ENCODE data around the gene LAG3. TPM values are rescaled to one million over a fixed set of nuclear protein-coding genes. Genes with fewer than 3 reads are reported as not detected.
"Not testable (repeated sequence)": the region's sequence is repeated elsewhere in the genome, so short reads cannot be mapped to it uniquely, and the experiment has no call there.

Gene LAG3
- 0.31 and 0.58 TPM in 2 replicates for total RNA-seq (2014; rRNA removed; shearing (Covaris generic))

DNA sequence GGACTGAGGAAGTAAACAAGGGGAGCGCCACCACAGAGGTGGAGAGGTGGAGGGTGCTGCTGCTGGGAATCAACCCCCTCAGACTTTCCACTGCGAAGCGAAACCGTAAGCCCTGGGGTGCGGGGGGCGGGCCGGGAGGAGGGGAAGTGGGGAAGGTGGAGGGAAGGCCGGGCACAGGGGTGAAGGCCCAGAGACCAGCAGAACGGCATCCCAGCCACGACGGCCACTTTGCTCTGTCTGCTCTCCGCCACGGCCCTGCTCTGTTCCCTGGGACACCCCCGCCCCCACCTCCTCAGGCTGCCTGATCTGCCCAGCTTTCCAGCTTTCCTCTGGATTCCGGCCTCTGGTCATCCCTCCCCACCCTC is at the start of gene LAG3:
Gene LAG3, plus strand, starts transcription at position 190 of the 365 bp plus-strand sequence. CDS start 333 bp downstream, outside the sequence.
- DNase-seq (ENCODE audit: low spot score), result no peak
- in situ Hi-C loops (cut with HindIII; ENCODE audit: low sequenced_read_pairs), result no loop called here

DNA sequence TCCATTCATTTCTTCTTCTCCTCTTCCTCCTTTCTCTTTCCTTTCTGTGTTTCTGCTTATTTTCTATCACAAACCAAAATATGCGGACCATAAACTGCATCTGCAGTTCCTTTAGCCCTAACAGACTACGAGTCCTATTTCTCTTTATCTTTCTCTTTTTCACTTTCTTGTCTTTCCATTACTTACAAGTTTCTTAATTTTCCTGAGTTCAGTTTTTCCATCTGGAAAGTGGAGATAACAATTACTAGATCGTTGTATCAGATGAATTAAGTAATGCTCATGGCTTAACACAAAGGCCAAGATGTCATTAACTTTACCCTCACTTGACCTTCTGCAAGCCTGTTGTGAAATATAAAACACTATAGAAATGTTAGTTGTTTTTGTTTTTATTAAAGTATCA is 49.5 kb upstream of the LAG3 start:
- no peak for DNase-seq (ENCODE audit: low spot score)
- in situ Hi-C loops (cut with HindIII; ENCODE audit: low sequenced_read_pairs), result no loop called here

DNA sequence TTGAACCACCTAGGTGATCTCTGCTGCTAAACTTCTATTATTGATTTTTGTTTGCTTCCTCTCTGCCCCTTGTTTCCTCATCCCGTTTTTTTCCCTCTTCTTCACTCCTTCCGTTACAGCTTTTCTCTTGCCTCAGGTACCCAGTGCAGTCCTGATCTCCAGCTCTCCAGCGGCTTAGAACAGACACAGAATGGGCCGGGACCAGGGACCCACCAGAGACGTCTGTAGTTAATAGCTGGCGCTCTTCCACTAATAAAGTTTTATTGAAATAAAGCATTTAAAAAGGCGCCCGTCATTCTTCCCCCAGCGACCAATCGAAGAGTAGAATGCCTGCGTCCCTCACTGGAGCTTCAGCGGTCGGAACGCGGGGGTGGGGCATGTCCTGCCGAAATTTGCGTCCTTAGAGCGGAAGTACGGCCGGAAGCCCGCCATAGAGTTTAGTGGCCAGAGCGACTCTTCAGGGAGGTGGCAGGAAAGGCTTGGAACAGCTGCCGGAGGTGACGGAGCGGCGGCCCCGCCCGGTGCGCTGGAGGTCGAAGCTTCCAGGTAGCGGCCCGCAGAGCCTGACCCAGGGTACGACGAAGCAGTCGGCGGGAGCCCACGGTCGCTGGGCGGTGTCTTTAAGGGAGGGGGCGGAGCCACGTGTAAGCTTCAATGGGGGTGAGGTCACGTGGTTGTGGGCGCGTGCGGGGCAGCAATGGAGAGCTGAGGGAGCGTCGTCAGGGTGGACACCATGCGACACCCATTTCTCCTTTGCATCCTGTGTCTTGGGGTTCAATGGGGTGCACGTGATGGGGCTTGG is 48.5 kb upstream of the LAG3 start, which contains the start of gene COPS7A:
Gene COPS7A, plus strand, starts transcription at position 440 of the 802 bp plus-strand sequence. CDS start 611 bp downstream, outside the sequence.
- peak; percentile 100 for DNase-seq (ENCODE audit: low spot score)
- in situ Hi-C loops (cut with HindIII; ENCODE audit: low sequenced_read_pairs), result no loop called here

DNA sequence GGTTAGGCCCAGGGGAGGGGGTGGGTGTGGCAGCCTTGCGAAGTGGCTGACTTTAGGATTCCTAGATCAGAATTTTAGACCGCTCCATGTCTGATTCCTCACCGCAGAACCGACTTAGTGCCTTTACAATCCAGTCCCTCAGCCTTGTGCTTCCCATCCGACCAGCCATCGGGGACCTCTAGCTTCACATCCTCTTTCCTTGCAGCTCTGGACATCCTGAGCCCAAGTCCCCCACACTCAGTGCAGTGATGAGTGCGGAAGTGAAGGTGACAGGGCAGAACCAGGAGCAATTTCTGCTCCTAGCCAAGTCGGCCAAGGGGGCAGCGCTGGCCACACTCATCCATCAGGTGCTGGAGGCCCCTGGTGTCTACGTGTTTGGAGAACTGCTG is 47.9 kb upstream of the LAG3 start:
- in situ Hi-C loops (cut with HindIII; ENCODE audit: low sequenced_read_pairs), result no loop called here

DNA sequence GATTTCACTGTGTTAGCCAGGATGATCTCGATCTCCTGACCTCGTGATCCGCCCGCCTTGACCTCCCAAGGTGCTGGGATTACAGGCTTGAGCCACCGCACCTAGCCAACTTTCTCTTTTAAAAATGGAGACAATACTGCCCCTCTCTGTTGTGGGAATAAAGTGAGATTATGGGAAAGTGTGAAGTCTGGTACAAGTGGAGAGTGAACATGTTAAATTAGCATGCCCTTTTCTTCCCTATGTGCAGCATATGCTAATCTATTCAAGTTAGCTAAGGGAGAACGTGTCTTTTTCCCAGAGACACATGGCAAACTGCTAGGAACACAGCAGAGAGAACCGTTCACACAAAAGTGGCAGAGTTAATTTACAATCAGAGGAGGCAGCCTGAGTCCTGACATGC is 47.0 kb upstream of the LAG3 start:
- DNase-seq (ENCODE audit: low spot score), result no peak
- in situ Hi-C loops (cut with HindIII; ENCODE audit: low sequenced_read_pairs), result no loop called here

More for the DNA sequence above, 47.9 kb upstream of the LAG3 start:
- no peak for DNase-seq (ENCODE audit: low spot score)

DNA sequence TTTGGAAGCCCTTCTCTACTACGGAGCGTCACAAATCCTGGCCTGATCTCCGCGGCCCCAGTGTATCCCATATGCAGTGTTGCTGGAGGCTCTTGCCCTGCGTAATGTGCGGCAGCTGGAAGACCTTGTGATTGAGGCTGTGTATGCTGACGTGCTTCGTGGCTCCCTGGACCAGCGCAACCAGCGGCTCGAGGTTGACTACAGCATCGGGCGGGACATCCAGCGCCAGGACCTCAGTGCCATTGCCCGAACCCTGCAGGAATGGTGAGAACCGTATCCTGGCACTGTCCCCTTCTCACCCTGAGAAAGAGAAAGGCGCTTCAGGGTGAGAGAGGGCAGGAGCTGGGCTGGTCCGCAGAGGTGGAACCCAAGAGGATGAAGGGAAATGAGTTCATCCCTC is 43.1 kb upstream of the LAG3 start:
- no peak for DNase-seq (ENCODE audit: low spot score)
- in situ Hi-C loops (cut with HindIII; ENCODE audit: low sequenced_read_pairs), result no loop called here

DNA sequence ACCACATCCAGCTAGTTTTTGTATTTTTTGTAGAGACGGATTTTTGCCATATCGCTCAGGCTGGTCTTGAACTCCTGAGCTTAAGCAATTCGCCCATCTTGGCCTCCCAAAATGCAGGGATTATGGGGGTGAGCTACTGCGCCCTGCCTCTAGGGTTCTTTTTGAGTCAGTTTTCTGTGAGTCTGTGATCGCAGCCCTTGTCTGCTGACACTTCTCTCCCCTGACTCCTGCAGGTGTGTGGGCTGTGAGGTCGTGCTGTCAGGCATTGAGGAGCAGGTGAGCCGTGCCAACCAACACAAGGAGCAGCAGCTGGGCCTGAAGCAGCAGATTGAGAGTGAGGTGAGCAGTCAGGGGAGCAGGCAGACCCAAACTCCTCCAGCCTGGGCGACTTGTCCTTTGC is 42.2 kb upstream of the LAG3 start:
- in situ Hi-C loops (cut with HindIII; ENCODE audit: low sequenced_read_pairs), result no loop called here
- DNase-seq (ENCODE audit: low spot score), result no peak

DNA sequence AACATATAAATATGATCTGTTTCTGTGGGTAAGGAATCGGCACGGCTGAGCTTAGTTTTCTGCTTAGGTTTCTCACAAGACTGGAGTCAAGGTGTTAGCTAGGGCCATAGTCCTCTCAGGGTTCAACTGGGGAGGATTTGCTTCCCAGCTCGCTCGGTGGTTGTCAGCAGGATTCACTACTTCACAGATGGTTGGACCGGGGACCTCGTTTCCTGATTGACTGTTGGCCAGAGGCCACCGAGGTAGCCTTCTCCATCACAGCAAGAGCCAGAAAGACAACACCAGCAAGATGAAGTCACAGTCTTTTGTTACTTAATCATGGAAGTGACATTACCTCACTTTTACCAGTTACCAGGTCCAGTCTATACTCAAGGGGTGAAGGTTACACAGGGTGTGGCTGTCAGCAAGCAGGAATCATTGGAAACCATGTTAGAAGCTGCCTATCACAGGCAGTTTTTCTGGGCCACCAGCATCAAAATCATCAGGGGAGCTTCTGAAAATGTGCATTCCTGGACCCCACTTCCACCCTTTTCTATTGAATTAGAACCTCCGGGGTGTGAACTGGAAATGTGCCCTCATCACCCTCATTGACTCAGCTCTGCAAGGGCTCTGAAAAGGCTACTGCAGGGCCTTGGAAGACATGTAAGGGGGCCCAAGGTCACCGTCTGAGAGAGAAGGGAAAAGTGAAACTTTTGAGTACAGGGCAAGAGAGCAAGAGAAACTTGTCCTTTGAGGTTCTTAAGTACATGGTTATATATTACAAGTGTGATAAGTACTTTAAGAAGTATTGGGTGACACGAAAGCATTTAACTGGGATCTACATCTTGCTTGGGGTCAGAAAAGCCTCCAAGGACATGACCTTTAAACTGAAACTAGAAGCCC is 37.6 kb upstream of the LAG3 start:
- DNase-seq (ENCODE audit: low spot score), result peak; percentile 87
- in situ Hi-C loops (cut with HindIII; ENCODE audit: low sequenced_read_pairs), result no loop called here

DNA sequence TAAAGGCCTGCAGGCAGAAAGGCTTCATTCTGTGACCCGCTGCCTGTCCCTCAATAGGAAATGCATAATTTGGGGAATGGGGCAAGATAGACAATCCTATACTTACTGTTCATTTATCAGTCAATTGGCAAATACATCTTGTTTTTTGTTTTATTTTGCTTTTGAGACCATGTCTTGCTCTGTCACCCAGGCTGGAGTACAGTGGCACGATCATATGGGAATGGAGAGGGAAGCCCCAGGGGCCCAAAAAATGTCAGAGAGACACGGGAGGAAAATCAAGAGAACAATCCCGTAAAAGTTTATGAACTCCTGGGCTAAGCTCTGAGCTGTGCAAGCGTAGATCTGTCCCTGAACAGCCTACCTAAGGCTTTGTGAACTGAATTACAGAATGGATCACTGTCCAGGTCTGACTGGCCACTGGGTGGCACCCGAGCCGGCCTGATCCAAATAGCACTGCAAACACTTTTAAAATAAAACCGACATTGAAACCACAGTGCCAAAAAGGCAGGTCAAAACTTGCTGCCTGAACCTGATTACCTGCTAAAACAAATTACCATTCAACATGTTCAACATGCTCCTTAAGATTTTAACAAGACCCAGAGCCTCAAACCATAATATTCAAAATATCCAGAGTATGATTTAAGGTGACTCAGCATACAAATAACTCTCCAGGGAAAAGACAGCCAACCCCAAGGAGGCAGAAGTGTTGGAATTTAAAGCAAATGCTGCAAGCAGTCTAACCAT is 36.7 kb upstream of the LAG3 start:
- peak; percentile 89 for DNase-seq (ENCODE audit: low spot score)
- in situ Hi-C loops (cut with HindIII; ENCODE audit: low sequenced_read_pairs), result no loop called here

DNA sequence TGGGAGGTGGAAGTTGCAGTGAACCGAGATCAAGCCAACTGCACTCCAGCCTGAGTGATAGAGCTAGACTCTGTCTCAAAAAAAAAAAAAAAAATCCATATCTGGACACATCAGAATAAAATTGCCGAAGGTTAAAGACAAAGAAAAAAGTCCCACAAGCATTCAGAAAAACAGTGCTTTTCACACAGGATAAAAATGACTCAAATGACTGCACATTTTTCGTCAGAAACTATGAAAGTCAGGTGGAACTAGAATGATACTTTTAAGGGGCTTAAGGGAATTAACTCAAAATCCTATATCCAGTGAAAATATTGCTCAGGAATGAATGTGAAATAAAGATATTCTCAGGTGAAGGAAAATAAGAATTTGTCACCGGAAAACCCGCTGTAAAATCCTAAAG is 35.6 kb upstream of the LAG3 start:
- DNase-seq (ENCODE audit: low spot score), result no peak
- in situ Hi-C loops (cut with HindIII; ENCODE audit: low sequenced_read_pairs), result no loop called here

DNA sequence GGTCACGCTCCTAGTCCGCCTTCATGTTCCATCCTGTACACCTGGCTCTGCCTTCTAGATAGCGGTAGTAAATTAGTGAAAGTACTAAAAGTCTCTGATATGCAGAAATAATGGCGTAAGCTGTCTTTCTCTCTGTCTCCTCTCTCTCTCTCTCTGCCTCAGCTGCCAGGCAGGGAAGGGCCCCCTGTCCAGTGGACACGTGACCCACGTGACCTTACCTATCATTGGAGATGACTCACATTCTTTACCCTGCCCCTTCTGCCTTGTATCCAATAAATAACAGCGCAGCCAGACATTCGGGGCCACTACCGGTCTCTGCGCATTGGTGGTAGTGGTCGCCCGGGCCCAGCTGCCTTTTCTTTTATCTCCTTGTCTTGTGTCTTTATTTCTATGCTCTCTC is 30.2 kb upstream of the LAG3 start:
- in situ Hi-C loops (cut with HindIII; ENCODE audit: low sequenced_read_pairs); DNase-seq (ENCODE audit: low spot score): not testable (repeated sequence)

DNA sequence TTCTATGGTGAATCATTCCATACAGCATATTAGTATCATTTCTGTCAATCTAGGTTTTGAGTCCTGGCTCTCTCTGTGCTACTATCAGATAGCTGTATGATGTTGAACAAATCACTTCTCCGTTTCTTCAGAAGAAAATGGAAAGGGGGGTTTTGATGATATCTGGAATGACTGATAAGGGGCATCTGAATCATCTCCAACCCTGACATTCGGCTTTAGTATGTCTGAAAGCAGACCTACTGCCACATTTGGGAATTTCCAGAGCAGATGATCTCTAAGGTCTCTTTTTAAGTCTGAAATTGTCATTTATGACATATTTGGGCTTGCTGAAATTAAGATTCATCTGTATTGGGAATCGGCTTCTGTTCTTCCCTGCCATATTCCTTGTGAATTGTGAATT is 29.5 kb upstream of the LAG3 start:
- DNase-seq (ENCODE audit: low spot score), result no peak
- in situ Hi-C loops (cut with HindIII; ENCODE audit: low sequenced_read_pairs), result no loop called here

DNA sequence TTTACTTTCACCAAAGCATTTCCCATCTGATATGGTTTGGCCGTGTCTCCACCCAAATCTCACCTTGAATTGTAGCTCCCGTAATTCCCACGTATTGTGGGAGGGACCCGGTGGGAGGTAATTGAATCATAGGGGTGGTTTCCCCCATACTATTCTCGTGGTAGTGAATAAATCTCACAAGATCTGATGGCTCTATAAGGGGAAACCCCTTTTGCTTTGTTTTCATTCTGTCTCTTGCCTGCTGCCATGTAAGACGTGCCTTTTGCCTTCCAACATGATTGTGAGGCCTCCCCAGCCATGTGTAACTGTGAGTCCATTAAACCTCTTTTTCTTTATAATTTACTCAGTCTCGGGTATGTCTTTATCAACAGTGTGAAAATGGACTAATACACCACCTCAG is 29.0 kb upstream of the LAG3 start:
- DNase-seq (ENCODE audit: low spot score); in situ Hi-C loops (cut with HindIII; ENCODE audit: low sequenced_read_pairs): not testable (repeated sequence)

DNA sequence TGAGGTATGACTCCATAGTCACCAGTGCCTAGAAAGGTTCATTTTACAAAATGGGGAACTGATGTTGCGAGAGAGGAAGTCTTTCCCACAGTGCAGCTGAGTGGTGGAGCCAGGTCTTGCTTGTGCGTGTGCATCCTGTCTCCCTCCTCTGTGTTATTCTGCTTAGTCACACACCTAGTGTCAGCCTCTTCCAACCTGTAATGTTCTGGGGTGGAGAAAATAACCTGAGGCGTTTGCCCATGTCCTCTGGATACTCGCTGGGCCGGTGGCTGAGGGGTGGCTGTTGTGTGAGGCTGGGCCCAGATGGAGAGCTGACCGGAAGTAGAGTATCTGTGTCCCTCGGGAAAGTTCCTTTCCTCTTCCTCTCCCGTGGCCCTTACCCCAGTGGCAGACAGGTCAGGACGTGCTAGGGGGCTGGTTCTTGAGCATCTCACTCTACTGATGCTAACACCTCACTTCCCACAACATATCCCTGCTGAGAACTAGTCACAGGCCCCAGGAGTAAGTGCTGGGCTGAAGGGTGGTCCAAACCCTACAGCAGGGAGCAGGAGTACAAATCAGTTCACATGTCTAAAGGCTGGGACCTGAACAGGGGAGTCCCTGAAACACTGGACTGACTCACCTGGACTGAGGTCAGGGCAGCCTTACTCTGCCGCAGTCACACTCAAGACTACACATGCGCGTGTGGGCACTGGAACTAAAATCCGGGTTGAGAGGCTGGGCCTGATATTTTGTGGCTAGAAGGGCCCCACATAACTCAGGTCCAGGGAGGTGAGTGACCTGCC is 26.4 kb upstream of the LAG3 start:
- in situ Hi-C loops (cut with HindIII; ENCODE audit: low sequenced_read_pairs), result no loop called here
- DNase-seq (ENCODE audit: low spot score), result no peak

DNA sequence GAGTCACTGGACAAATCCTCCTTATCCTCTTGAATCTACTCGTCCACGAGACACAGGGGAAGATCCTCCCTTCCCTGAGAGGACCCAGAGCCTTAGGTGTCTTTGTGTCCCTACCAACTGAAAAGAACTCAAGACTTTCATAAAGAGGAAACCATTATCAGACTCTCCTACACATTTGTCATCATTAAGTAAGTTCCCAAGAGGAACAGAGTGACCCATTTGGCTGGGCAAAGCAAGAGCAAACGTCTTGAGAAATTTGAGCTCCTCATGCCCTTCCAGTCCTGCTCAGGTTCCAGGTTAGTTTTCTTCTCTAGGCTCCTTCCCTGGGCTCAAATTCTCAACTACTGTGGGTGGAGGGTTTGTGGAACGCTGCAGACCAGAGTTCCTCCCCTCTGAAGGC is 25.1 kb upstream of the LAG3 start:
- in situ Hi-C loops (cut with HindIII; ENCODE audit: low sequenced_read_pairs), result no loop called here
- no peak for DNase-seq (ENCODE audit: low spot score)

DNA sequence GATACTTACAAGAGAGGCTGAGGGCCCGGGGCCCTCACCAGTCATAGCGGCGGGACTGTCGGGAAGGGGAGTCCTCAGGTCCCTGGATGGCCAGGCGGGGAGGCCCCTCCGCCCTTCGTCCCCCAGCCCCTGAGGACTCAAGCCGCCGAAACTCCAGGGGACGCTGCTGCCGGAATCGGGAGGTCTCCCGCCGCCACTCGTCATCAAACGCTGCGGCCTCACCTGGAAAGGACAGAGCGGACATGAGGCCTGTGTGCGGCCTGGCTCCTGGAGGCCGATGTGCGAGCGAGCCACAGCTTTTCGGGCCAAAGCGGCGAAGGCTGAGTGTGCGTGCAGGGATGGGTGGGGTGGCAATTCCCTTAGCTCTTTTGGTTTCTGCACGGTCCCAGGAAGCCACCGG is 23.6 kb upstream of the LAG3 start:
- in situ Hi-C loops (cut with HindIII; ENCODE audit: low sequenced_read_pairs), result no loop called here
- no peak for DNase-seq (ENCODE audit: low spot score)

DNA sequence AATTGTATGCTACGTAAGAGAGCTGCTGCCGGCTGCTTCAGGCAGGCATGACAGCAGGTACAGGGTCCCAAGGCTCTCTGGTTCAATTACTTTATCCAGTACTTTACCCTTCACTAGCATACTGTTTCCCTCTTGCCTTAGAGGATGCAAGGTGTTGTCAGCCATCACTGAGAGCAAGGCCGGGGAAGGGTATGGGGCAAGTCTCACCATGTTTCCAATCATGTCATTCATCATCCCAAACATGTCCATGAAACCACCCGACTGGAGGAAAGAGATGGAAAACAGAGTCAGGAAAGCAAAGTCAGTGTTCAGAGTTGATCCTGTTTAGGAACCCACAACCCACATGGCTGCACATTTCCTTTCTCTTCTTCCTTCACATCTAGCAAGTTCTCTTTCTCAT is 21.8 kb upstream of the LAG3 start:
- no peak for DNase-seq (ENCODE audit: low spot score)
- in situ Hi-C loops (cut with HindIII; ENCODE audit: low sequenced_read_pairs), result no loop called here

DNA sequence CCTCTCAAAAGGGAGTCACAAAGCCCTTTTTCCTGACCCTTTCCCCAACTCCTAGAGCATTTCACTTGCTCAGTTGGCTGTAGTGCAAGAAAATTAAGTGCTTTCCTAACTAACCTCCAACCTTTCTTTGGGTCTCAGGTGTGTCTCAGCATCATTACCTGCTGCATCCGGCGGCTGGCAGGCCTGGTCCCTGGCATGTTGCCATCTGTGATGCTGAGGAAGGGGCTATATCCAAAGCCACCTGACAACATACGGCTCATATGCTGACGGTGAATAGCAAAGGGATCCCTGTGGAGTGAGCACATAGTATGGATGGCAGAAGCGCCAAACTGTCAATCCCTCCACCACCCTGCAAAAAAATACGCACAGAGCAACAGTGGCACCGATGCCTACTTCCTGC is 20.6 kb upstream of the LAG3 start:
- in situ Hi-C loops (cut with HindIII; ENCODE audit: low sequenced_read_pairs), result no loop called here
- no peak for DNase-seq (ENCODE audit: low spot score)

All from G401 (cell line).